Measurements from ENCODE around the gene MFRP. TPM values are rescaled to one million over a fixed set of nuclear protein-coding genes. Genes with fewer than 3 reads are reported as not detected.
A peak's percentile ranks its signal among the peaks of the same experiment; 100 is the strongest.

The MFRP gene
- total RNA-seq, 2 donors from 2014 or later: not detected

GRCh38 chr11:119368121-119369034 is 21.9 kb upstream of the MFRP start:
- Histone ChIP-seq H3K4me3 (no peak overlapping the region), H3K4me1 (replicated peaks) (no peaks in the 10 kb centered on the region), H3K27ac (peak overlapping the region; percentile 25 to 66), H3K9me3 (no peaks in the 10 kb centered on the region), H3K27me3 (replicated peaks; ENCODE audit: insufficient read depth) (no peaks in the 10 kb centered on the region), H3K36me3 (no peaks in the 10 kb centered on the region)
- intact Hi-C loops (cut with DNase I): no loop called here
- WGBS: 49% methylated on average over 17 of the region's 17 CpGs
- DNase-seq (ENCODE audit: low spot score): no peak
- no peak for TF ChIP-seq POLR2A (IDR thresholded peaks at IDR 0.05)
- TF ChIP-seq CTCF (IDR thresholded peaks at IDR 0.05): no peak
- no peak for TF ChIP-seq POLR2AphosphoS5 (IDR thresholded peaks at IDR 0.05)

GRCh38 chr11:119367661-119368120 is 21.2 kb upstream of the MFRP start:
- 48% methylated on average over 9 of the region's 9 CpGs for WGBS
- intact Hi-C loops (cut with DNase I): no loop called here
- no peaks in the 10 kb centered on the region for H3K27me3 ChIP-seq (replicated peaks; ENCODE audit: insufficient read depth)
- TF ChIP-seq CTCF (IDR thresholded peaks at IDR 0.05) (no peak), POLR2AphosphoS5 (IDR thresholded peaks at IDR 0.05) (no peak), POLR2A (IDR thresholded peaks at IDR 0.05) (no peak)
- H3K4me1 ChIP-seq (replicated peaks): no peaks in the 10 kb centered on the region
- no peak overlapping the region for H3K4me3 ChIP-seq
- H3K9me3 ChIP-seq: no peaks in the 10 kb centered on the region
- no peaks in the 10 kb centered on the region for H3K36me3 ChIP-seq
- DNase-seq (ENCODE audit: low spot score): no peak
- peak overlapping the region; percentile 25 to 66 for H3K27ac ChIP-seq

GRCh38 chr11:119366690-119367620 is 20.4 kb upstream of the MFRP start:
- Histone ChIP-seq H3K36me3 (no peaks in the 10 kb centered on the region), H3K4me3 (no peak overlapping the region), H3K27me3 (replicated peaks; ENCODE audit: insufficient read depth) (no peaks in the 10 kb centered on the region), H3K27ac (no peak overlapping the region), H3K9me3 (no peaks in the 10 kb centered on the region), H3K4me1 (replicated peaks) (no peaks in the 10 kb centered on the region)
- TF ChIP-seq POLR2A (IDR thresholded peaks at IDR 0.05) (no peak), CTCF (IDR thresholded peaks at IDR 0.05) (no peak), POLR2AphosphoS5 (IDR thresholded peaks at IDR 0.05) (no peak)
- intact Hi-C loops (cut with DNase I): no loop called here
- DNase-seq (ENCODE audit: low spot score): no peak
- 72% methylated on average over 11 of the region's 11 CpGs for WGBS

GRCh38 chr11:119365071-119365591 is 18.6 kb upstream of the MFRP start:
- H3K27ac ChIP-seq: no peak overlapping the region
- no peaks in the 10 kb centered on the region for H3K36me3 ChIP-seq
- no peak for DNase-seq (ENCODE audit: low spot score)
- no peak overlapping the region for H3K4me3 ChIP-seq
- intact Hi-C loops (cut with DNase I): no loop called here
- H3K4me1 ChIP-seq (replicated peaks): no peaks in the 10 kb centered on the region
- WGBS: 67% methylated on average over 6 of the region's 6 CpGs
- no peaks in the 10 kb centered on the region for H3K9me3 ChIP-seq
- no peaks in the 10 kb centered on the region for H3K27me3 ChIP-seq (replicated peaks; ENCODE audit: insufficient read depth)
- TF ChIP-seq CTCF (IDR thresholded peaks at IDR 0.05) (no peak), POLR2AphosphoS5 (IDR thresholded peaks at IDR 0.05) (peak; percentile 41)
